LNCaP clone FGC (cell line): ENCODE data around the gene PSMG1.

Experiments used
- DNase-seq: peaks from one replicate; pipeline ENCODE4 v3.0.0-alpha.2; 2011; ENCODE audit warnings: low read depth
- H3K4me3 ChIP-seq: 2 replicates; pipeline ENCODE4 v1.5.1; 2011; ENCODE audit warnings: mild to moderate bottlenecking, low read depth, low read length, control low read depth
- TF ChIP-seq, protein P1 (sequence below): IDR thresholded peaks from 2 replicates; pipeline ENCODE4 v1.5.1; 2012; ENCODE audit warnings: mild to moderate bottlenecking; ENCODE audit not compliant: control insufficient read depth, insufficient read depth; ENCODE audit errors: extremely low read depth

The PSMG1 gene

GRCh38 chr21:39150877-39151276, 32.4 kb downstream of the PSMG1 start:
- TF ChIP-seq, protein P1, sequence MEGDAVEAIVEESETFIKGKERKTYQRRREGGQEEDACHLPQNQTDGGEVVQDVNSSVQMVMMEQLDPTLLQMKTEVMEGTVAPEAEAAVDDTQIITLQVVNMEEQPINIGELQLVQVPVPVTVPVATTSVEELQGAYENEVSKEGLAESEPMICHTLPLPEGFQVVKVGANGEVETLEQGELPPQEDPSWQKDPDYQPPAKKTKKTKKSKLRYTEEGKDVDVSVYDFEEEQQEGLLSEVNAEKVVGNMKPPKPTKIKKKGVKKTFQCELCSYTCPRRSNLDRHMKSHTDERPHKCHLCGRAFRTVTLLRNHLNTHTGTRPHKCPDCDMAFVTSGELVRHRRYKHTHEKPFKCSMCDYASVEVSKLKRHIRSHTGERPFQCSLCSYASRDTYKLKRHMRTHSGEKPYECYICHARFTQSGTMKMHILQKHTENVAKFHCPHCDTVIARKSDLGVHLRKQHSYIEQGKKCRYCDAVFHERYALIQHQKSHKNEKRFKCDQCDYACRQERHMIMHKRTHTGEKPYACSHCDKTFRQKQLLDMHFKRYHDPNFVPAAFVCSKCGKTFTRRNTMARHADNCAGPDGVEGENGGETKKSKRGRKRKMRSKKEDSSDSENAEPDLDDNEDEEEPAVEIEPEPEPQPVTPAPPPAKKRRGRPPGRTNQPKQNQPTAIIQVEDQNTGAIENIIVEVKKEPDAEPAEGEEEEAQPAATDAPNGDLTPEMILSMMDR, result no peak
- no peak for DNase-seq
- no peak overlapping the region for H3K4me3 ChIP-seq

DNA sequence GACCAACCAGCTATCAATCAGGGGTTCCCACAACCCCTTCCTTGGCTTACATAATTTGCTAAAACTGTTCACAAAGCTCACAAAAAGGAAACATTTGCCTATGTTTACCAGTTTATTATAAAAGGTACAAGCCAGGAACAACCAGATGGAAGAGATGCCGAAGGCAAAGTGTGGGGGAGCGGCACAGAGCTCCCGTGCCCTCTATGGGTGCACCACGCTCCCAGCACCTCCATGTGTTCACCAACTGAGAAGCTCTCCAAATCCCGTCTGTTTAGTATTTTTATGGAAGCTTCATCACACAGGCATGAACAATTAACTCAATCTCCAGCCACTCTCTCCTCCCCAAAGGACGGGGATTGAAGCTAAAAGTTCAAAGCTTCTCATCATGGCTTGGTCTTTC, 32.9 kb downstream of the PSMG1 start:
- no peak overlapping the region for H3K4me3 ChIP-seq
- no peak for DNase-seq
- TF ChIP-seq, protein P1, result no peak

DNA sequence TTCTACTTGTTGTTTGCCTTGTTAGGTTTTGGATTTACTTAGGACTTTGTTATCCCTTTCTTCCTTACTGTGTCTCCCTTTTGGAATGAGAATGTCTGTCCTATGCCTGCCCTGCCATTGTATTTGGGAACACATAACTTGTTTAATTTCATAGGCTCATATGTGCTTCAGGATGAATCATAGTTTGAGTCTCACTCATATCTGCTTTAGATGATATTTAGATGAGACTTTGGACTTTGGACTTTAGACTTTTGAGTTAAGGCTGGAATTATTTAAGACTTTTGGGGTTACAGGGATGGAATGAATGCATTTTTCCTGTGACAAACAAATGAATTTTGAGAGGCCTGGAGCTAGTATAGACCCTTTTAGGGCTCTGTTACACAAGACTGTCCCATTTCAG, 33.4 kb downstream of the PSMG1 start:
- DNase-seq, result no peak

GRCh38 chr21:39148975-39149374, 34.3 kb downstream of the PSMG1 start:
- TF ChIP-seq, protein P1, result no peak
- no peak overlapping the region for H3K4me3 ChIP-seq
- no peak for DNase-seq

More for the DNA sequence above, 33.4 kb downstream of the PSMG1 start:
- no peak overlapping the region for H3K4me3 ChIP-seq
- TF ChIP-seq, protein P1, result no peak

DNA sequence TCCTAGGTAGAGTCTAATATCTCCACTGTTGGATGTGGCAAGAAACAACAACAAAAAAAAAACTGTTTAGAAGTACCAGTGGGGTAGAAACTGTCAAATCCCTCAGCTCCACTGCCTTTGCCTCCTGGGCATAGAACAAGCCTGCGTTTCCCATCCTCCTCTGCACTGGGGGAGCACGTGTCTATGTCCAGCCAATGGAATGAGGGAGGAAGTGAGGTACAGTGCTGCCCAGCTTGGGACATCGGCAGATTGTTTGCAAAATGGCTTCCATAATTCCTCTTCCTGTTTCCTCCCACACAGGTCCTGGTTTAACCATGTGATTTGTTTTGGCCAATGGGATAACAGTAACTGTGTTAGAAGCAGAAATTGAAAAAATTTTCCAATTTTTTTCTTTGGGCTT, 39.1 kb downstream of the PSMG1 start:
- no peak overlapping the region for H3K4me3 ChIP-seq
- no peak for DNase-seq
- TF ChIP-seq, protein P1, result no peak

GRCh38 chr21:39142972-39143371, 40.3 kb downstream of the PSMG1 start:
- DNase-seq, result no peak
- TF ChIP-seq, protein P1, result no peak

GRCh38 chr21:39141502-39141901, 41.7 kb downstream of the PSMG1 start:
- no peak for DNase-seq
- H3K4me3 ChIP-seq, result no peak overlapping the region
- TF ChIP-seq, protein P1, result no peak

More at GRCh38 chr21:39142972-39143371, 40.3 kb downstream of the PSMG1 start:
- H3K4me3 ChIP-seq, result no peak overlapping the region
